HG02938 (cell line): ENCODE data around the gene DUSP19.
A peak's percentile ranks its signal among the peaks of the same experiment; 100 is the strongest.

ENCODE experiments used
- ATAC-seq: cut with Tn5 transposase; IDR thresholded peaks from one replicate; pipeline ENCODE4 v1.9.1; 2021; ENCODE audit warnings: mild to moderate bottlenecking, moderate library complexity; ENCODE audit not compliant: unreplicated experiment

Gene DUSP19

GRCh38 chr2:183063083-183063482 lies 15.5 kb upstream of the DUSP19 start:
- peak; percentile 89 for ATAC-seq

DNA sequence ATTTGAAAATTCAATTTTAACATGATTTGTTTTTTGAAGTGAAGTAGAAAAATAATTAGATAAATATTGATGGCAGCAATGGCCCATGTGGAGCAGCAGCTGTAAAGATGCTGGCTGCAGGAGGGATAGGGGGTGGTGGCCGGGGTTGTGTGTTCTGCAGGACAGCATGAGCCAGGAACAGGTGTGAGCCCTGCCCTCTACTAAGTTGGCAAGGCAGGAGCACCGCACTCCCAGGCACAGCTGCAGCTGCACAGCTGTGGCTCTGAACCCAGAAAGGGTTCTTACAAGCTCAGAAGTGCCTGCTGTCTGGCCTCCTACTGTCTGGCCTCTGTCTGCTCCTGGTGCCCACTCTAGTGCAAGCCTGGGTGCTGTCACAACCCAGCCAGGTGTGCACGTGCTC lies 10.0 kb upstream of the DUSP19 start:
- ATAC-seq, result no peak

- no peak for ATAC-seq
These were observed 9.4 kb upstream of the DUSP19 start for GRCh38 chr2:183069174-183069573.

DNA sequence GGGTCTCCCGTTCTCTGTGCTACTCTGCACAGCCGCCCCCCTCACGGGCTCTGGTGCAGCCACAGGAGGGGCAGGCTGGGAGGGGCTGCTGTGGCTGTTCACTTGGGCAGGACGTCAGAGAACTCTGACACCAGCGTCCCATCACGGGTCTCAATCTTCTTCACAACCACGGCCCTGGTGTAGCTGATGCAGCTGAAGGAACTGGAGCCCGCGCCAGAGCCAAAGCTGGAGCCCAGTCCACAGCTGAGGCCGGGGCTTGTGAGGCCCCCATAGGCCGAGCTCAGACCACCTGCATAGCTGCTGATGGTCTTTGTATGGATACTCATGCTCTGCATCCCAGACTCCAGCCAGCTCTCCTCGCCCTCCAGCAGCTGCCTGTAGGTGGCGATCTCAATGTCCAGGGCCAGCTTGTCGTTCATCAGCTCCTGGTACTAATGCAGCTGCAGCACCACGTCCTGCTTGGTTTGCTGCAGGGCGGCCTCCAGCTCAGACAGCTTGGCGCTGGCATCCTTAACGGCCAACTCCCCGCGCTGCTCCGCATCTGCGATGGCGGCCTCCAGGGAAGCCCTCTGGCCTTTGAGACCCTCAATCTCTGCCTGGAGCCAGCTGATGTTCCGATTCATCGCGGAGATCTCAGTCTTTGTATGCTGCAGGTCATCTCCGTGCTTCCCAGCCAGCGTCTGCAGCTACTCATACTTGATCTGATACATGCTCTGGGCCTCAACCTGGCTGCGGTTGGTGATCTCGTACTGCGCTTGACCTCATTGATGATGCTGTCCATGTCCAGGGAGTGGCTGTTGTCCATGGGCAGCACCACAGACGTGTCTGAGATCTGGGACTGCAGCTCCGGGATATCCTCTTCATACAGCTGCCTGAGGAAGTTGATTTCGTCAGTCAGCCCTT lies 7.4 kb upstream of the DUSP19 start:
- ATAC-seq, result no peak

- no peak for ATAC-seq
These were observed 6.4 kb upstream of the DUSP19 start for GRCh38 chr2:183072177-183072576.

DNA sequence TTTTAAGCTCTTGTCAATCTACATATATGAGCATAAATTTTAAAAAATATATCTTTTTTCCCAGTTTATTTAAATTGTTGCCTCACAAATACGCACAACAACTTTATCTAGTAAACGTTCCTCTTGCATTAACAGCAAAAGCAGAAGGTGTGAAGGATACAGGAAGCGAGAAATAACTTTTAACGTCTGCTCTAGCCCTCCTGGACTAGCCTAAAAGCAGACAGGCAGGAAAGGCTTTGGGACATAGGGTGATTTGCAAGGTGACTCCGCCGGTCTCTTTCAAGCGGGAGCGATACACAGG lies 434 bp upstream of the DUSP19 start:
- ATAC-seq, result no peak

DNA sequence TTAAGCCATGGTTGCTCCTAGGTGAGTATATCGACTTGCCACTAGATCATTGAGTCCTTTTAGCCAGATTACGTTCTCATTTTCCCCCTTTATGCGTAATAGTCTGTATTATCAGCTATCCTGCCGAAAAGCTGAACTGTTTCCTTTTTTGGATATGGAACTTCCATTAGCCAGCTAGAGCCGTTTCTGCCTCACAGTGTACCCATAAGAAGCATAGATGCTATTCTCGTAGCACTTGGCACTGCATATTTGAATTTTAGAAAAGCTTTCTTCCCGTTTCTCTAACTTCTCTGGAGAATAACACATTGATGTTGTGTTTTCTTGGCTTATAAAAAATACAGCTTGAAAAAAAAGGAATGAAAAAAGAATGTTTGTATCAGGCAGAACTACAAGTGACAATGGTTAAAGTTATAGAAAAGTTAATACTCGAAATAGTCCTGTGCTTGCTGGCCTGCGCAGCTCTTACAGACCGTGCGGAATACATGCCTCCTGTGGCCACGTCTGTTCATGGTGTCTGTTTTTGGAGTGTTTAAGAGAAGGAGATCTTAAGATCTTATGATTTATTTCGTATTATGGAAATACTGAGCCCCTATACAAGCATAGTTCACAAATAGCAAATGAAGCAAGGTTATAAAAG lies 710 bp downstream of the DUSP19 start:
- ATAC-seq, result peak; percentile 34

GRCh38 chr2:183081911-183082310 lies 3.4 kb downstream of the DUSP19 start:
- no peak for ATAC-seq

GRCh38 chr2:183088061-183088460 lies 9.5 kb downstream of the DUSP19 start:
- no peak for ATAC-seq

GRCh38 chr2:183089192-183089851 lies 10.8 kb downstream of the DUSP19 start:
- peak; percentile 38 for ATAC-seq

GRCh38 chr2:183091318-183091953 lies 12.9 kb downstream of the DUSP19 start:
- no peak for ATAC-seq

DNA sequence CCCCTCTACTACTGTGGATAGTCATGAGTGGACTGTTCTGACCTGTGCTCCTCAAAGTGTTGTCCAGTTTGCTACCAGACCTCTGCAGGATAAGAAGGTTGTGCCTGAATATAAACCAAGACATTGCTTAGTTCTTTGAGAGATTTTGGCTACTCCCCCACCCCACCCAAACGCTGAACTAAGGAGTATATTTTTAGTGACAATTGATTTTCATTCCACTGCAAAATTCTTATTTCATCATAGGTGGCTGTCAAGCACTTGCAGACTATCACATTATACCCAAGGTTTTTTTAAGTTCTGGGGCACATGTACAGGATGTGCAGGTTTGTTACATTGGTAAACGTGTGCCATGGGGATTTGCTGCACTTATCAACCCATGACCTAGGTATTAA lies 13.4 kb downstream of the DUSP19 start:
- ATAC-seq, result no peak

GRCh38 chr2:183093857-183094657 lies 15.5 kb downstream of the DUSP19 start:
- ATAC-seq, result peak; percentile 86

DNA sequence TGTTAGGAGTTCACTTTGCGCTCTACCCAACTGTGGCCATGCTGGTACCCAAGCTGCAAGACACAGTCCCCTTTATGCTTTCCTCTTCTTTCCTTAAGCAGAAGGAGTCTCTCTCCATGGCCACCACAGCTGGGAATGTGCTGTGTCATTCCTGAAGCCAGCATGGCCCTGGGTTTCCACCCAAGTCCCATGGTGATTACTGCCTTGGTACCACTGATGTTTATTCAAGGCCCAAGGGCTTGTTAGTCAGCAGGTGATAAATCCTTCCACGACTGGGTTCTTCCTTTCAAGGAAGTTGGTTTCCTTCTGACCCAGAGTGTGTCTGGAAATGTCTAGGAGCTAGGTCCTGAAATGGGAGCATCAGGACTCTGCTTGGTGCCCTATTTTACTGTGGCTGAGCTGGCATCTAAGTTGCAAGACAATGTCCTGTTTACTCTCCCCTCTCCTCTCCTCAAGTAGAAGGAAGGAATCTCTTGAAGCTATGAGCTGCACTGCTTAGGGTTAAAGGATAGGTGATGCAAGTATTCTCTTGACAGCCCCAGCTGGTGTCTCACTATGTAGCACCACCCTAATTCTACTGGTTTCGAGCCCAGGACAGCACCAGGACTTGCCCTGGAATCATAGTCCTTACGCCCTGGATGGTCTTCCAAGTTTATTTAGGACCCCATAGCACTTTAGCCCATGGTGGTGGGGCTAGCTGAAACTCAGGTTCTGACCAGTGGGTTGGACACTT lies 27.0 kb downstream of the DUSP19 start:
- no peak for ATAC-seq

- no peak for ATAC-seq
These were observed 34.0 kb downstream of the DUSP19 start for GRCh38 chr2:183112577-183112976.

DNA sequence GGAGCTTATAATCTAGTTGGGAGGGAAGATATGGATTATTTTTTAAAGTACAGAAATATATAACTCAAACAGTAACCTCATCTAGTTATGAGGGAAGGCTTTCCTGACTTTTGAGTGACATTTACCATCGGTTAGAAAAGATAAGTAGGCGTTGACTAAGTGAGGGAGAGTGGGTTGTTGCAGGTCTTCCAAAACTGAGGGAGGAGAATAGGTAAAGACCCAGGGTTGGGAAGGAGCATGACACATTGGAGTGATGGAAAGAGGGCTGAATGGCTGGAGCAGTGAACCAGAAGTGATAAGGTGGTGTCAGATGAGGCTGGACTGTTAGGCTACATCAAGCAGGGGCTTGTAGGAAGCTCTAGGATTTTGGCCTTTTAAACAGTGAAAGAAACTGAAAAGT lies 35.1 kb downstream of the DUSP19 start:
- no peak for ATAC-seq

GRCh38 chr2:183117226-183117625 lies 38.7 kb downstream of the DUSP19 start:
- no peak for ATAC-seq

GRCh38 chr2:183123117-183123958 lies 44.8 kb downstream of the DUSP19 start:
- ATAC-seq, result no peak

- peak; percentile 36 for ATAC-seq
These were observed 45.3 kb downstream of the DUSP19 start for GRCh38 chr2:183123959-183124221.
